ENCODE results near the gene EPSTI1.

The EPSTI1 gene

GRCh38 chr13:42947925-42948324, 44.1 kb downstream of the EPSTI1 start:
- Histone ChIP-seq H3K79me2 (no peaks in the 10 kb centered on the region), H3K27ac (no peak overlapping the region), H3K36me3 (ENCODE audit: control insufficient read depth, insufficient read depth, low read length) (no peaks in the 10 kb centered on the region), H3K4me1 (no peaks in the 10 kb centered on the region), H3K4me2 (ENCODE audit: low read length) (no peak overlapping the region), H3K9me3 (ENCODE audit: control insufficient read depth, low read length) (no peaks in the 10 kb centered on the region), H3K4me3 (ENCODE audit: low read depth, low read length) (no peak overlapping the region), H3K9ac (no peak overlapping the region), H3K27me3 (ENCODE audit: control insufficient read depth, insufficient read depth, low read length) (no peaks in the 10 kb centered on the region), H2AFZ (no peak overlapping the region)
- TF ChIP-seq, protein P1, sequence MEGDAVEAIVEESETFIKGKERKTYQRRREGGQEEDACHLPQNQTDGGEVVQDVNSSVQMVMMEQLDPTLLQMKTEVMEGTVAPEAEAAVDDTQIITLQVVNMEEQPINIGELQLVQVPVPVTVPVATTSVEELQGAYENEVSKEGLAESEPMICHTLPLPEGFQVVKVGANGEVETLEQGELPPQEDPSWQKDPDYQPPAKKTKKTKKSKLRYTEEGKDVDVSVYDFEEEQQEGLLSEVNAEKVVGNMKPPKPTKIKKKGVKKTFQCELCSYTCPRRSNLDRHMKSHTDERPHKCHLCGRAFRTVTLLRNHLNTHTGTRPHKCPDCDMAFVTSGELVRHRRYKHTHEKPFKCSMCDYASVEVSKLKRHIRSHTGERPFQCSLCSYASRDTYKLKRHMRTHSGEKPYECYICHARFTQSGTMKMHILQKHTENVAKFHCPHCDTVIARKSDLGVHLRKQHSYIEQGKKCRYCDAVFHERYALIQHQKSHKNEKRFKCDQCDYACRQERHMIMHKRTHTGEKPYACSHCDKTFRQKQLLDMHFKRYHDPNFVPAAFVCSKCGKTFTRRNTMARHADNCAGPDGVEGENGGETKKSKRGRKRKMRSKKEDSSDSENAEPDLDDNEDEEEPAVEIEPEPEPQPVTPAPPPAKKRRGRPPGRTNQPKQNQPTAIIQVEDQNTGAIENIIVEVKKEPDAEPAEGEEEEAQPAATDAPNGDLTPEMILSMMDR (IDR thresholded peaks at IDR 0.05), result no peak

DNA sequence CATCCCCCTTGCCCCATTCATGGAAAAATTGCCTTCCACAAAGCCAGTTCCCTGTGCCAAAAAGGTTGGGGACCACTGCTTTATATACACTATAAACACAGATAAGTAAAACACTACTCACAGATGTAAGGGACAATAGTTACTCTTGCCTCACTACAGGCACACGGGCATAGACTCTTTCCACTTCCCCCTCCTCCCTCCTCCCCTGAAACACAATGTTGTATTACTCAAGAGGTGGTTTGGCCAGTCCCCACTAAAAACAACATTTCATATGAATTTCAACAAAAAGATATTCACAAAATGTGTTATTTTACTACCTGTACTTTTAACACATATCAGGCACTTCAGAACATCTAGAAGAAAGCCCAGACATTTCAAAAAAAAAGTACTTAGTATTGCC, 45.1 kb downstream of the EPSTI1 start:
- H3K4me3 ChIP-seq (ENCODE audit: low read depth, low read length), result no peak overlapping the region
- H3K4me2 ChIP-seq (ENCODE audit: low read length), result no peak overlapping the region
- H3K4me1 ChIP-seq, result no peaks in the 10 kb centered on the region
- H3K36me3 ChIP-seq (ENCODE audit: control insufficient read depth, insufficient read depth, low read length), result no peaks in the 10 kb centered on the region
- no peaks in the 10 kb centered on the region for H3K79me2 ChIP-seq
- no peaks in the 10 kb centered on the region for H3K27me3 ChIP-seq (ENCODE audit: control insufficient read depth, insufficient read depth, low read length)
- no peak overlapping the region for H2AFZ ChIP-seq
- H3K9me3 ChIP-seq (ENCODE audit: control insufficient read depth, low read length), result no peaks in the 10 kb centered on the region
- TF ChIP-seq, protein P1 (IDR thresholded peaks at IDR 0.05), result no peak
- no peak overlapping the region for H3K27ac ChIP-seq
- H3K9ac ChIP-seq, result no peak overlapping the region

GRCh38 chr13:42929886-42930535, 62.0 kb downstream of the EPSTI1 start:
- Histone ChIP-seq H3K9ac (no peak overlapping the region), H3K4me2 (ENCODE audit: low read length) (no peak overlapping the region), H3K4me3 (ENCODE audit: low read depth, low read length) (no peak overlapping the region), H2AFZ (no peak overlapping the region), H3K36me3 (ENCODE audit: control insufficient read depth, insufficient read depth, low read length) (no peaks in the 10 kb centered on the region), H3K4me1 (no peaks in the 10 kb centered on the region), H3K27me3 (ENCODE audit: control insufficient read depth, insufficient read depth, low read length) (no peaks in the 10 kb centered on the region), H3K27ac (no peak overlapping the region), H3K79me2 (no peaks in the 10 kb centered on the region), H3K9me3 (ENCODE audit: control insufficient read depth, low read length) (no peaks in the 10 kb centered on the region)
- TF ChIP-seq, protein P1 (IDR thresholded peaks at IDR 0.05), result no peak

DNA sequence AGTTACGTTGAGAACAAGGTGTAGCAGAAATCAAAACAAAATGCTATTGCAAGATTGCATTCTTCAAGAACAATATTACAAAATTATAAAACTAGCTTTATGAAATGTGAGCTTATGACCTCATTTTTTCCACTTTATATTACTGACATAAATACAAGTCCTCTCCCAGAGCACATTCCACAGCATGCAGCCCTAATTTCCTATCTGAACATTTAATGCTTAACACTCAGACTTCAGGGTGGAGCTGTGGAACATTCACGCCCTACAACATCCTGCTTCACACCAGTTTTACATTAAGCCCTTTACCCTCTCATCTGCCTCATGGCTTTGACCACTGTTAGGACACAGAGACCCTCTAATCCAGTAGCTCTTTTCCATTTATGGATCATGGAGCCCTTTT, 65.5 kb downstream of the EPSTI1 start:
- H3K79me2 ChIP-seq, result no peaks in the 10 kb centered on the region

More for the DNA sequence above, 65.5 kb downstream of the EPSTI1 start:
- Histone ChIP-seq H3K4me1 (no peaks in the 10 kb centered on the region), H3K4me2 (ENCODE audit: low read length) (no peak overlapping the region), H3K27me3 (ENCODE audit: control insufficient read depth, insufficient read depth, low read length) (no peaks in the 10 kb centered on the region), H3K4me3 (ENCODE audit: low read depth, low read length) (no peak overlapping the region), H3K9ac (no peak overlapping the region), H2AFZ (no peak overlapping the region), H3K9me3 (ENCODE audit: control insufficient read depth, low read length) (no peaks in the 10 kb centered on the region), H3K36me3 (ENCODE audit: control insufficient read depth, insufficient read depth, low read length) (no peaks in the 10 kb centered on the region), H3K27ac (no peak overlapping the region)
- TF ChIP-seq, protein P1 (IDR thresholded peaks at IDR 0.05), result no peak

Measured in parathyroid adenoma (tissue), 2 donors.